Kidney (tissue), 14 donors: ENCODE results near the gene B4GALT7. TPM values are rescaled to one million over a fixed set of nuclear protein-coding genes. Genes with fewer than 3 reads are reported as not detected.

Experiments used
- DNase-seq, 5 donors: peaks; one replicate each; pipeline ENCODE4 v3.0.0-alpha.2; 2013 to 2020
- FAIRE-seq: peaks from 2 replicates; lab custom pipeline; 2012; peaks lifted over from hg19 to GRCh38; lab: Jason Lieb, UNC
- H3K27ac ChIP-seq, 2 donors: one replicate each; pipeline ENCODE4 v1.7.0; 2013; ENCODE audit warnings: low read depth in 2 of 2, low read length in 2 of 2, inconsistent platforms in 1 of 2
- H3K27me3 ChIP-seq: one replicate; pipeline ENCODE4 v1.7.1; 2013; ENCODE audit warnings: low read length, inconsistent platforms; ENCODE audit not compliant: control insufficient read depth, insufficient read depth
- H3K36me3 ChIP-seq, 3 donors: one replicate each; pipeline versions ENCODE4 v1.7.0 to v1.7.1; 2013; ENCODE audit warnings: low read length in 3 of 3, control low read depth in 1 of 3, inconsistent platforms in 1 of 3; ENCODE audit not compliant: insufficient read depth in 3 of 3, control insufficient read depth in 2 of 3
- H3K4me1 ChIP-seq, 3 donors: one replicate each; pipeline versions ENCODE4 v1.7.0 to v1.7.1; 2013; ENCODE audit warnings: low read length in 3 of 3, inconsistent platforms in 1 of 3, low read depth in 1 of 3; ENCODE audit not compliant: control insufficient read depth in 2 of 3, insufficient read depth in 2 of 3
- H3K4me3 ChIP-seq, 3 donors: one replicate each; pipeline versions ENCODE4 v1.7.0 to v1.8.1; 2013; ENCODE audit warnings: low read length in 3 of 3, control low read depth in 1 of 3, inconsistent platforms in 1 of 3
- H3K9ac ChIP-seq, 3 donors: one replicate each; pipeline versions ENCODE4 v1.7.0 to v1.7.1; 2013; ENCODE audit warnings: low read length in 3 of 3, control low read depth in 1 of 3, inconsistent platforms in 1 of 3
- H3K9me3 ChIP-seq, 3 donors: one replicate each; pipeline versions ENCODE4 v1.7.0 to v1.7.1; 2013; ENCODE audit warnings: low read length in 3 of 3, control low read depth in 1 of 3, inconsistent platforms in 1 of 3; ENCODE audit not compliant: control insufficient read depth in 2 of 3, insufficient read depth in 1 of 3
- intact Hi-C: fragments of 100-400 bp; cut with DNase I; formaldehyde crosslinking; loops from one replicate; pipeline ENCODE4 v1.11.1; 2022
- polyA plus RNA-seq: library from polyadenylated mRNA; stranded (reverse); fragments of 350-450 nt; fragmentation: Illumina TruSeq; extraction: RNeasy Lipid Tissue Mini Kit (QIAGEN cat#74804); gene quantifications from one replicate; pipeline ENCODE4 v1.2.3, GENCODE V29; 2014; ENCODE audit warnings: low read depth, low replicate concordance; ENCODE audit not compliant: insufficient read depth
- total RNA-seq: library from RNA; stranded (reverse); fragmentation: NEBNext Ultra II Directional; extraction: Animal tissue kit (Norgen Biotek cat#: 25700); gene quantifications from one replicate; pipeline ENCODE4 v1.2.1, GENCODE V29; 2021
- TF ChIP-seq, protein P1 (sequence below): IDR thresholded peaks from 3 replicates; pipeline ENCODE4 v1.5.1; 2012; ENCODE audit warnings: mild to moderate bottlenecking, moderate library complexity, borderline replicate concordance; ENCODE audit not compliant: insufficient read depth; ENCODE audit errors: extremely low read depth
- donor health status: control.
- donor health status: control.
- donor health status: control.
- donor health status: control.
- donor health status: control.
- donor health status: DM: yes; HTN: yes; CAD: no.
- donor health status: Normal renal cell carcinoma (clear cell type).

The B4GALT7 gene
- total and polyA plus RNA-seq, 2 donors from 2014 or later = 30.7 to 42.6 TPM

DNA sequence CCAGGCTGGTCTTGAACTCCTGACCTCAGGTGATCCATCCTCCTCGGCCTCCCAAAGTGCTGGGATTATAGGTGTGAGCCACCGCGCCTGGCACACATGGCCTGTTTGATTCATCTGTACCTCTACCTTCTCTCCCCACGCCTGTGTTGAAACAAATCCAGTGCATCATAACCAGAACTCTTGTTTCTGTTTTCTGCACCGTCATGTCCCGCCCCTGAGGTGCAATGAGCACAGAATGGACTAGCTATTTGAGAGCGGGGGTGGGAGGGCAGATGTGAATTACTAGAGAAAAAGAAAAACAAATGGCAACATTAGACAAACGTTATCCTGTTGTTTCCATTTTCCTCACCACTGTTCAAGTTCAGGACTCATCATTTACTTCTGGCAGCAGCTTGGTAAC lies 34.9 kb upstream of the B4GALT7 start:
- no peak overlapping the region for H3K4me3 ChIP-seq
- no peak overlapping the region for H3K9ac ChIP-seq
- intact Hi-C loops = no loop called here
- FAIRE-seq = no peak
- H3K36me3 ChIP-seq = no peaks in the 10 kb centered on the region
- no peaks in the 10 kb centered on the region for H3K4me1 ChIP-seq
- DNase-seq = no peak
- no peaks in the 10 kb centered on the region for H3K27me3 ChIP-seq
- no peaks in the 10 kb centered on the region for H3K9me3 ChIP-seq
- no peak overlapping the region for H3K27ac ChIP-seq
- TF ChIP-seq, protein P1, sequence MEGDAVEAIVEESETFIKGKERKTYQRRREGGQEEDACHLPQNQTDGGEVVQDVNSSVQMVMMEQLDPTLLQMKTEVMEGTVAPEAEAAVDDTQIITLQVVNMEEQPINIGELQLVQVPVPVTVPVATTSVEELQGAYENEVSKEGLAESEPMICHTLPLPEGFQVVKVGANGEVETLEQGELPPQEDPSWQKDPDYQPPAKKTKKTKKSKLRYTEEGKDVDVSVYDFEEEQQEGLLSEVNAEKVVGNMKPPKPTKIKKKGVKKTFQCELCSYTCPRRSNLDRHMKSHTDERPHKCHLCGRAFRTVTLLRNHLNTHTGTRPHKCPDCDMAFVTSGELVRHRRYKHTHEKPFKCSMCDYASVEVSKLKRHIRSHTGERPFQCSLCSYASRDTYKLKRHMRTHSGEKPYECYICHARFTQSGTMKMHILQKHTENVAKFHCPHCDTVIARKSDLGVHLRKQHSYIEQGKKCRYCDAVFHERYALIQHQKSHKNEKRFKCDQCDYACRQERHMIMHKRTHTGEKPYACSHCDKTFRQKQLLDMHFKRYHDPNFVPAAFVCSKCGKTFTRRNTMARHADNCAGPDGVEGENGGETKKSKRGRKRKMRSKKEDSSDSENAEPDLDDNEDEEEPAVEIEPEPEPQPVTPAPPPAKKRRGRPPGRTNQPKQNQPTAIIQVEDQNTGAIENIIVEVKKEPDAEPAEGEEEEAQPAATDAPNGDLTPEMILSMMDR = no peak

DNA sequence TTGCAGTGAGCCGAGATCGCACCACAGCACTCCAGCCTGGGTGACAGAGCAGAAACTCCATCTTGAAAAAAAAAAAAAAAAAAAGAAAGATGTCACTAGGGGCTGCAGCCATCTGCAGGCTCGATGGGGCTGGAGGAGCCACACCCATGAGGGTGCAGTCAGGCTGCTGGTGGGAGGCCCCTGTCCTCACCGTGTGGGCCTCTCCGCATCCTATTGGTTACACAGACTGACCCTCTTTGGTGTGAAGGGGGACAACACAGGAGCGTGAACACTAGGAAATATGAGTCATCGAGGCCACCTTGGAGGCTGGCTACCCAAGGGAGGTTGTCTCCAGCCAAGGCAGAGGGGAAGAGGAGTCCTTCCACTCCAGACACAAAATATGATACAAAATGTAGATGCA lies 31.6 kb upstream of the B4GALT7 start:
- Histone ChIP-seq H3K4me1 (no peaks in the 10 kb centered on the region), H3K4me3 (no peak overlapping the region), H3K36me3 (no peaks in the 10 kb centered on the region), H3K27me3 (no peaks in the 10 kb centered on the region), H3K9ac (no peak overlapping the region), H3K9me3 (no peaks in the 10 kb centered on the region), H3K27ac (no peak overlapping the region)
- DNase-seq = no peak
- TF ChIP-seq, protein P1 = no peak
- intact Hi-C loops = no loop called here
- no peak for FAIRE-seq

DNA sequence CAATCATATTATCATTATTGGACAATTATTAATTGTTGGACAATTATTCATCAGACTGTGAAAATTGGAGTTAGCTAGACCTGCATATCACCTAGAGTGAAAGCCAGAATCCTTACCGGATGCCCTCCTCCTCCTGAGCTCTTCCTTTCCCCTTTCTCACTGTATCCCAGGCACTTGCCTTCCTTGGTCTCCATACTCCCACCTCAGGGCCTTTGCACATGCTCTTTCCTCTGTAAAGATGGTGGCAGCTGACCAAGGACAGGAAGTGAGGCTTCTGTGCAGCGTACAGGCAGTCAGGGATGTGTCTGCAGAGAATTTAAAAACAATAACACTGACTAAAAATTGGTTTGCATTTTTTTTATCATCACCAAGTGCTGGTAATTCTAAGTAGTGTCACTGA lies 30.0 kb upstream of the B4GALT7 start:
- Histone ChIP-seq H3K9ac (no peak overlapping the region), H3K4me3 (no peak overlapping the region), H3K27ac (no peak overlapping the region), H3K4me1 (no peaks in the 10 kb centered on the region), H3K36me3 (no peaks in the 10 kb centered on the region), H3K27me3 (no peaks in the 10 kb centered on the region), H3K9me3 (no peaks in the 10 kb centered on the region)
- DNase-seq = no peak
- TF ChIP-seq, protein P1 = no peak
- intact Hi-C loops = no loop called here
- no peak for FAIRE-seq

DNA sequence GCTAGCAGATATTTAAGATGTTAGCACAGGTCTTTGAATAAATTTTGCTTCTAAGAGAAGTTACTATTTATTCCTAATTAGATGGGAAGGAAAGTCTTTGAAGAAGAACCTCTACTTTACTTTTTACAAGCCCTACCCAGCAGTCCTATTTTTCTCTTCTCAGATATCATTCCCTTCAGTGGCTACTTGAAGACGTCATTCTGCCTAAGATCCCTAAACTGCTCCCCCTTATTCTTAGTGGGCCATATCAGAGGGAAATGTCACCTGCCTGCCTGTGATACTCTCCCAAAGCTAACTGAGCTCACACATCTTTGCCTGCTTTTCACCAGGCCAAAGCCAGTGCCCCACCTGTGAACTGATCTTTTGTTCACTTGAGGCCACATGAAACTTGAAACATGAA lies 24.4 kb upstream of the B4GALT7 start:
- intact Hi-C loops = no loop called here
- H3K27me3 ChIP-seq = no peaks in the 10 kb centered on the region
- no peak for DNase-seq
- no peak overlapping the region for H3K4me3 ChIP-seq
- H3K27ac ChIP-seq = no peak overlapping the region
- FAIRE-seq = no peak
- H3K9ac ChIP-seq = no peak overlapping the region
- H3K4me1 ChIP-seq = no peaks in the 10 kb centered on the region
- no peaks in the 10 kb centered on the region for H3K9me3 ChIP-seq
- TF ChIP-seq, protein P1 = no peak
- no peaks in the 10 kb centered on the region for H3K36me3 ChIP-seq
